A375 (cell line): Measurements from ENCODE around the gene DNMT1. TPM values are rescaled to one million over a fixed set of nuclear protein-coding genes. Genes with fewer than 3 reads are reported as not detected.

Source experiments
- small RNA-seq: library from RNA; depleted of rRNA; stranded (forward); fragments of <200 nt; gene quantifications from one replicate; pipeline ENCODE3, GENCODE V24; 2014
- total RNA-seq: library from RNA; depleted of rRNA; stranded (reverse); fragments of >200 nt; shearing (Covaris generic); gene quantifications from 2 replicates; pipeline ENCODE4 v1.2.3, GENCODE V29; 2014; rRNA removed

DNMT1 gene
- total RNA-seq: 221 and 236 TPM in 2 replicates

GRCh38 chr19:10194500-10195198 is at the start of gene DNMT1:
Gene DNMT1, minus strand, starts transcription at chr19:10194953. Its CDS starts 54 bp downstream, at chr19:10194899.

GRCh38 chr19:10230861-10231611 is 36.3 kb upstream of the DNMT1 start, which contains the start of gene S1PR2:
Gene S1PR2, minus strand, starts transcription at chr19:10231331. Its CDS starts 6,426 bp downstream, at chr19:10224905.

GRCh38 chr19:10111405-10111811 is 83.3 kb downstream of the DNMT1 start, which contains the start of gene P2RY11:
Gene P2RY11, plus strand, starts transcription at chr19:10111693. Its CDS starts 29 bp downstream, at chr19:10111722.

GRCh38 chr19:10106100-10106936 is 88.4 kb downstream of the DNMT1 start, which contains the start of gene PPAN:
Gene PPAN, plus strand, starts transcription at chr19:10106362. Its CDS starts 33 bp downstream, at chr19:10106395.

GRCh38 chr19:10085641-10086590 is 108.8 kb downstream of the DNMT1 start, which contains the start of gene SHFL:
Gene SHFL, plus strand, starts transcription at chr19:10086317. Its CDS starts 111 bp downstream, at chr19:10086428.

Small RNA genes within 50 kb of the gene (small RNA-seq; reads per million reads assigned to genes)
- gene MIR4322: not detected
- 39.2 reads per million, percentile 94 among the genes with 10 or more reads in this experiment for gene SNORD105
- 7,344 reads per million, percentile 100 among the genes with 10 or more reads in this experiment for gene SNORD105B

Other genes starting within 250 kb of the DNMT1 start
- 2.6 and 4.6 TPM in 2 replicates for gene COL5A3, start 184.4 kb downstream of the DNMT1 start, total RNA-seq
- gene RDH8, start 181.5 kb downstream of the DNMT1 start, total RNA-seq: not detected in 2 replicates
- 25.4 and 28.4 TPM in 2 replicates for gene SHFL, start 108.6 kb downstream of the DNMT1 start, total RNA-seq
- 0.34 and 0.94 TPM in 2 replicates for gene ANGPTL6, start 92.3 kb downstream of the DNMT1 start, total RNA-seq
- gene PPAN, start 88.6 kb downstream of the DNMT1 start, total RNA-seq: 119 and 135 TPM in 2 replicates
- 20.8 and 21.1 TPM in 2 replicates for gene P2RY11, start 83.3 kb downstream of the DNMT1 start, total RNA-seq
- 698 and 733 TPM in 2 replicates for gene EIF3G, start 75.1 kb downstream of the DNMT1 start, total RNA-seq
- gene S1PR2, start 36.4 kb upstream of the DNMT1 start, total RNA-seq: 18.5 and 21.3 TPM in 2 replicates
- 144 and 170 TPM in 2 replicates for gene MRPL4, start 57.3 kb upstream of the DNMT1 start, total RNA-seq
- gene ICAM1, start 76.2 kb upstream of the DNMT1 start, total RNA-seq: 24.8 and 28.8 TPM in 2 replicates
- 0.30 and 0.58 TPM in 2 replicates for gene ICAM4, start 92.0 kb upstream of the DNMT1 start, total RNA-seq
- gene ICAM5, start 95.0 kb upstream of the DNMT1 start, total RNA-seq: 20.3 TPM in 2 replicates
- 1.0 and 2.4 TPM in 2 replicates for gene ZGLP1, start 114.9 kb upstream of the DNMT1 start, total RNA-seq
- gene FDX2, start 121.1 kb upstream of the DNMT1 start, total RNA-seq: 38.9 and 43.2 TPM in 2 replicates
- gene RAVER1, start 138.6 kb upstream of the DNMT1 start, total RNA-seq: 40.7 and 50.4 TPM in 2 replicates
- 12.8 and 19.7 TPM in 2 replicates for gene ICAM3, start 144.7 kb upstream of the DNMT1 start, total RNA-seq
- 141 and 161 TPM in 2 replicates for gene TYK2, start 185.6 kb upstream of the DNMT1 start, total RNA-seq
- gene CDC37, start 208.6 kb upstream of the DNMT1 start, total RNA-seq: 639 and 659 TPM in 2 replicates
- 4.5 and 4.9 TPM in 2 replicates for gene PDE4A, start 225.6 kb upstream of the DNMT1 start, total RNA-seq